Raji (cell line): ENCODE measurements around the gene DNM2.

ENCODE experiments used
- POLR2A ChIP-seq: IDR thresholded peaks from 2 replicates; pipeline ENCODE4 v1.6.1; 2011; ENCODE audit warnings: low read depth, low read length, control low read depth; ENCODE audit not compliant: insufficient read depth

Gene DNM2

GRCh38 chr19:10717356-10718204 is at the start of gene DNM2:
TSS of gene DNM2 (plus strand) at chr19:10718079. CDS start at chr19:10718243, 164 bp downstream.
- peak; percentile 58 for TF ChIP-seq POLR2A

GRCh38 chr19:10669246-10669645 is 48.6 kb upstream of the DNM2 start:
- no peak for TF ChIP-seq POLR2A

GRCh38 chr19:10670182-10670581 is 47.7 kb upstream of the DNM2 start:
- no peak for TF ChIP-seq POLR2A

- TF ChIP-seq POLR2A: no peak
Observed at GRCh38 chr19:10670876-10671804, 46.7 kb upstream of the DNM2 start.

- no peak for TF ChIP-seq POLR2A
Observed at GRCh38 chr19:10677751-10678150, 40.1 kb upstream of the DNM2 start.

- no peak for TF ChIP-seq POLR2A
Observed at GRCh38 chr19:10678813-10679212, 39.1 kb upstream of the DNM2 start.

GRCh38 chr19:10679743-10680142 is 38.1 kb upstream of the DNM2 start:
- no peak for TF ChIP-seq POLR2A

GRCh38 chr19:10680545-10681135 is 37.2 kb upstream of the DNM2 start:
- TF ChIP-seq POLR2A: no peak

GRCh38 chr19:10681658-10682057 is 36.2 kb upstream of the DNM2 start:
- no peak for TF ChIP-seq POLR2A

GRCh38 chr19:10682397-10683063 is 35.3 kb upstream of the DNM2 start:
- TF ChIP-seq POLR2A: no peak

GRCh38 chr19:10683064-10683426 is 34.8 kb upstream of the DNM2 start:
- no peak for TF ChIP-seq POLR2A

- no peak for TF ChIP-seq POLR2A
Observed at GRCh38 chr19:10683582-10683981, 34.3 kb upstream of the DNM2 start.

- TF ChIP-seq POLR2A: no peak
Observed at GRCh38 chr19:10685210-10685609, 32.7 kb upstream of the DNM2 start.

GRCh38 chr19:10686193-10686592 is 31.7 kb upstream of the DNM2 start:
- no peak for TF ChIP-seq POLR2A
